ENCODE measurements around the gene RALGDS. TPM values are rescaled to one million over a fixed set of nuclear protein-coding genes. Genes with fewer than 3 reads are reported as not detected.

RALGDS gene
- total RNA-seq, 5 donors from 2014 or later (not counting 1 experiment from before 2014, with no cell fraction given), result 81.0 to 161 (median 137) TPM

DNA sequence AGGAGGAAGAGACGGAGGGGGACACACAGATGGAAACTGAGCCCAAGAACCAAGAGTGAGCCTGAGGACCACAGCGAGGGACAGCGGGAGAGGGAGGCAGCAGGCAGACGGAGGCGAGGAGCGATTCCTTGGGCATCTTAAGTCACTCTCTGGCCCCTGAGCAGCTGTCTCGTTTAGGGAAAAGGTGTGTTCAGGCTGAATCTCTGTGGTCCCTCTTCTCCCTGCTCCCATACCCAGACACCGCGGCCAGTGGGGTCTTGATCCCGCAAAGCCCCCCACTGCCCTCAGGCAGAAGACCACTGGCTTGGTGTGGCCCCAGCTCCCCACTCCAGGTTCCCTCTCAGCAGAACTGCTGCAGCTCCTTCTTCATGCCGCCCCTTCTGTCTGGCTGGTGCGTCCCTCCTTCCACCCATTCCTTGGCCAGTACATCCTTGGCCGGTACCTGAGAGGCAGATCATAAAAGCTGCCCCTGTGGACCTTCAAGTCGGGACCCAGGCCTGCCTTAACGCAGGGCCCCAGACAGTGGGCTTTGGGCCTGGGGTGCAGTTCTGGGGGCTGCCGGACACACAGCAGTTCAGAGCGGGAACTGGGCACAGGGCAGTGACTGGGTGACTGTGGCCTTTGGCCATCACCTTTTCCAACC lies 5.8 kb upstream of the RALGDS start:
- Mint-ChIP-seq H3K27ac (peak overlapping the region; percentile 86 to 88), H3K9me3 (no peaks in the 10 kb centered on the region), H3K36me3 (peaks cover 10% of the 10 kb centered on the region), H3K4me1 (peaks cover 62 to 91% (median 73%) of the 10 kb centered on the region in 3 donors), H3K4me3 (peak overlapping the region; percentile 53 to 83 (median 77)), H3K27me3 (no peaks in the 10 kb centered on the region)
- peaks cover 0 to 16% of the 10 kb centered on the region in 2 donors for H3K36me3 ChIP-seq (ENCODE audit: control insufficient read depth in 2 of 2, extremely low read depth in 1 of 2, insufficient read depth in 1 of 2, low read length in 1 of 2)
- WGBS (ENCODE audit: insufficient coverage), result 87% methylated on average over 12 of the region's 17 CpGs
- H3K4me1 ChIP-seq (ENCODE audit: control insufficient read depth in 1 of 2, extremely low read depth in 1 of 2, insufficient read depth in 2 of 2, low read length in 2 of 2), result peaks cover 11 to 96% of the 10 kb centered on the region in 2 experiments
- no peaks in the 10 kb centered on the region for H3K27me3 ChIP-seq (replicated peaks in 1 of 2; ENCODE audit: control insufficient read depth in 2 of 2, extremely low read depth in 1 of 2, insufficient read depth in 2 of 2, low read length in 1 of 2)
- ATAC-seq (replicated peaks in 1 of 4) (no peak), DNase-seq (no peak)
- ChIA-PET POLR2A (no interaction called here), CTCF (interaction anchor here in 1 of 2 donors (4.4 kb wide), 1 partner anchor 17 kb away, joined by 21 read pairs; no protein-coding TSS in a partner anchor)
- H3K4me3 ChIP-seq (ENCODE audit: control insufficient read depth in 1 of 2, extremely low read depth in 1 of 2, low read length in 1 of 2), result no peak overlapping the region
- H3K9me3 ChIP-seq, result no peaks in the 10 kb centered on the region
- H3K27ac ChIP-seq (ENCODE audit: low read length), result peak overlapping the region; percentile 100

DNA sequence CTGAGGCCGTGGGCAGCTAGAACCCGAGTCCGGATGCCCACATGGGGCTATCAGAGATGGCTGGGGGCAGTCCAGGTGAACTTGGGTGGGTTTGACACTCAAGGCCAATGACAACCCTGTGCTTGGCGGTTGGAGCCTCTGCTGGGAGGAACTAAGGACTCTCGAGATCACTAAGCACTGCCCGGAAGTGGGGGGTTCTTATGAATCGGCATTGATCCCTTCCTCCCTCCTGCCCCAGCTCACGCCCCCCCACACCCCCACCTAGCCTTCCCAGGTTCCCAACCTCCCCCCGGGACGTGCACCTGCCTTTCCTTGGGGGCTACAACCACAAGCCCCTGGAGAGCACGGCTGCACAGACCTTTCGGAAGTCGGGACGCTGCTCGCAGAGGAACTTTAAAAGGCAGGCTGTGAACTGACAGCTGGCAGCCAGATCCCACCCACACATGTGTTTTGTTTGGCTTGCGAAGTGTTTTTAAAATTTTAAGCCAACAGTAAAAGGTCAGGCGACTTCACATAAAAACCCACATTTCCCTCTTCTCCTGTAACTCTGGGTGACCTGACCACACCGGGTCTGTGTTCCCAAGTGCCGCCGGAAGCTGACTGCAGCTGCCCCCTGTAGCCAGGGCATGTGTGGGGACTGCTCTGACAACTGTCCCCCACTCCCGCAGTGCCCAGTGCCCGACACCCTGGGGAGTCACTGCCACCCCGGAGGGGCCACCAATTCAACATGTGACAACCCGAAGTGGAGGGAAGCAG lies 5.1 kb upstream of the RALGDS start:
- Histone ChIP-seq H3K36me3 (ENCODE audit: control insufficient read depth in 2 of 2, extremely low read depth in 1 of 2, insufficient read depth in 1 of 2, low read length in 1 of 2) (peaks cover 0 to 14% of the 10 kb centered on the region in 2 donors), H3K27me3 (replicated peaks in 1 of 2; ENCODE audit: control insufficient read depth in 2 of 2, extremely low read depth in 1 of 2, insufficient read depth in 2 of 2, low read length in 1 of 2) (no peaks in the 10 kb centered on the region), H3K9me3 (no peaks in the 10 kb centered on the region), H3K4me1 (ENCODE audit: control insufficient read depth in 1 of 2, extremely low read depth in 1 of 2, insufficient read depth in 2 of 2, low read length in 2 of 2) (peaks cover 9 to 95% of the 10 kb centered on the region in 2 experiments), H3K27ac (ENCODE audit: low read length) (peak overlapping the region; percentile 100), H3K4me3 (ENCODE audit: control insufficient read depth in 1 of 2, extremely low read depth in 1 of 2, low read length in 1 of 2) (no peak overlapping the region)
- Mint-ChIP-seq H3K4me3 (peak overlapping the region; percentile 53 to 83 (median 77)), H3K27me3 (no peaks in the 10 kb centered on the region), H3K9me3 (no peaks in the 10 kb centered on the region), H3K36me3 (peaks cover 10% of the 10 kb centered on the region), H3K4me1 (peaks cover 60 to 90% (median 72%) of the 10 kb centered on the region in 3 donors), H3K27ac (peak overlapping the region; percentile 86 to 88)
- WGBS (ENCODE audit: insufficient coverage), result 23% methylated on average over 13 of the region's 24 CpGs
- POLR2A ChIA-PET, result no interaction called here
- CTCF ChIA-PET, result interaction anchor here in 1 of 2 donors (0.5 to 4.4 kb wide), 2 partner anchors 18 to 186 kb away, joined by 3 to 21 read pairs; no protein-coding TSS in a partner anchor
- ATAC-seq (replicated peaks in 1 of 4), result no peak
- DNase-seq, result peak in 3 of 35 experiments; percentile 23 to 40 (median 39)

DNA sequence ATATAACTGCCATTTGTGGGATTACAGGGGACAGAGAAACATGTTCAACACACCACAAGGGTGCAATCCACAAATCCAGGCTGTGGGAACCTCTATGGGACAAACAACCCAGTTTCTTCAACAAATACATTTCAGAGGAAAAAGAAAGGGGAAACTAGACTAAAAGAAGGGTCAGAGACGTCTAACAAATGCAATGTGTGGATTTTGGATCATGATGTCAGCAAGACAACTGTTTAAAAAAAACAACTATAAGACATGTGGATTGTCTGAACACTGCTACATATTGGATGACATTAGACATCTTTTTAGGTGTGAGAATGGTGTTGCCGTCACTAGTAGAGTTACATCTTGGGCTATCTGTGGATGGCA lies 3.9 kb upstream of the RALGDS start:
- H3K36me3 Mint-ChIP-seq, result peaks cover 10% of the 10 kb centered on the region
- DNase-seq (no peak), ATAC-seq (replicated peaks in 1 of 4) (no peak)
- H3K4me1 ChIP-seq (ENCODE audit: control insufficient read depth in 1 of 2, extremely low read depth in 1 of 2, insufficient read depth in 2 of 2, low read length in 2 of 2), result peaks cover 7 to 91% of the 10 kb centered on the region in 2 experiments
- H3K27ac ChIP-seq (ENCODE audit: low read length), result peak overlapping the region; percentile 14
- H3K27ac Mint-ChIP-seq, result peak overlapping the region; percentile 64 to 77
- H3K9me3 ChIP-seq, result no peaks in the 10 kb centered on the region
- H3K36me3 ChIP-seq (ENCODE audit: control insufficient read depth in 2 of 2, extremely low read depth in 1 of 2, insufficient read depth in 1 of 2, low read length in 1 of 2), result peaks cover 0 to 14% of the 10 kb centered on the region in 2 donors
- H3K9me3 Mint-ChIP-seq, result no peaks in the 10 kb centered on the region
- peak overlapping the region in 2 of 3 donors; percentile 9 to 35 for H3K4me3 Mint-ChIP-seq
- H3K4me1 Mint-ChIP-seq, result peaks cover 53 to 88% (median 71%) of the 10 kb centered on the region in 3 donors
- WGBS (ENCODE audit: insufficient coverage), result 83% methylated on average over 1 of the region's 2 CpGs
- no peaks in the 10 kb centered on the region for H3K27me3 ChIP-seq (replicated peaks in 1 of 2; ENCODE audit: control insufficient read depth in 2 of 2, extremely low read depth in 1 of 2, insufficient read depth in 2 of 2, low read length in 1 of 2)
- POLR2A ChIA-PET, result no interaction called here
- CTCF ChIA-PET, result no interaction called here
- H3K27me3 Mint-ChIP-seq, result no peaks in the 10 kb centered on the region
- H3K4me3 ChIP-seq (ENCODE audit: control insufficient read depth in 1 of 2, extremely low read depth in 1 of 2, low read length in 1 of 2), result no peak overlapping the region

DNA sequence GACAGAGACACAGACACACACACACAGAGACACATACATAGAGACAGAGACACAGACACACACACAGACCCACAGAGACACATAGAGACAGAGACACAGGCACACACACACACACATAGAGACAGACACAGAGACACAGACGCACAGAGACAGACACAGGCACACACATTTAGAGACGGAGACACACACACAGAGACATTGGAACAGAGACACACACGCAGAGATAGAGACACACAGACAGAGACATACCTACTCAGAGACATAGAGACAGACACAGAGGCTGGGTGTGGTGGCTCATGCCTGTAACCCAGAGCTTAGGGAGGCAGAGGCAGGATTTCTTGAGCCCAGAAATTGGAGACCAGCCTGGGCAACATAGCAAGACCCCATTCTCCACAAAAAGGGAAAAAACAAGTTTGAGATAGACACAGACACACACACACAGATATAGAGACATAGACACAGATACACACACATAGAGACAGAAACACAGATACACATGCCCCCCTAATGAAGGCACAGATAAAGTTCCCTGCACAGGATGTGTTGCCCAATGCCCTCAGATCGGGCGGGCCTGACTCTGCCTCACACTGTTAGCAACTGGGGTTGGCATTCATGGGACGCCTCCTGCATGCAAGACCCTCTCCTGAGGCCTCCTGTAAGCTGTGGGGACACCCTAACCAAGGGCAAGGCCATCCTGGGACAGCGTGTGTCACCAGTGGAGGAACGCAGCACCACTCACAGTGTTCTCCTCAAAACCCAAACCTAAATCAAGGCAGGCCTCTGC lies 3.3 kb upstream of the RALGDS start:
- no peaks in the 10 kb centered on the region for H3K9me3 ChIP-seq
- H3K27ac ChIP-seq (ENCODE audit: low read length), result peak overlapping the region; percentile 24
- POLR2A ChIA-PET, result no interaction called here
- CTCF ChIA-PET, result no interaction called here
- no peak for DNase-seq
- H3K36me3 ChIP-seq (ENCODE audit: control insufficient read depth in 2 of 2, extremely low read depth in 1 of 2, insufficient read depth in 1 of 2, low read length in 1 of 2), result peaks cover 0 to 14% of the 10 kb centered on the region in 2 donors
- Mint-ChIP-seq H3K9me3 (no peaks in the 10 kb centered on the region), H3K4me3 (peak overlapping the region in 2 of 3 donors; percentile 1 to 35), H3K27ac (peak overlapping the region; percentile 64 to 77), H3K4me1 (peaks cover 47 to 86% (median 70%) of the 10 kb centered on the region in 3 donors), H3K27me3 (no peaks in the 10 kb centered on the region), H3K36me3 (peaks cover 10% of the 10 kb centered on the region)
- H3K4me1 ChIP-seq (ENCODE audit: control insufficient read depth in 1 of 2, extremely low read depth in 1 of 2, insufficient read depth in 2 of 2, low read length in 2 of 2), result peaks cover 7 to 91% of the 10 kb centered on the region in 2 experiments
- no peak for ATAC-seq (replicated peaks in 1 of 4)
- H3K4me3 ChIP-seq (ENCODE audit: control insufficient read depth in 1 of 2, extremely low read depth in 1 of 2, low read length in 1 of 2), result no peak overlapping the region
- 74% methylated on average over 5 of the region's 8 CpGs for WGBS (ENCODE audit: insufficient coverage)
- no peaks in the 10 kb centered on the region for H3K27me3 ChIP-seq (replicated peaks in 1 of 2; ENCODE audit: control insufficient read depth in 2 of 2, extremely low read depth in 1 of 2, insufficient read depth in 2 of 2, low read length in 1 of 2)

DNA sequence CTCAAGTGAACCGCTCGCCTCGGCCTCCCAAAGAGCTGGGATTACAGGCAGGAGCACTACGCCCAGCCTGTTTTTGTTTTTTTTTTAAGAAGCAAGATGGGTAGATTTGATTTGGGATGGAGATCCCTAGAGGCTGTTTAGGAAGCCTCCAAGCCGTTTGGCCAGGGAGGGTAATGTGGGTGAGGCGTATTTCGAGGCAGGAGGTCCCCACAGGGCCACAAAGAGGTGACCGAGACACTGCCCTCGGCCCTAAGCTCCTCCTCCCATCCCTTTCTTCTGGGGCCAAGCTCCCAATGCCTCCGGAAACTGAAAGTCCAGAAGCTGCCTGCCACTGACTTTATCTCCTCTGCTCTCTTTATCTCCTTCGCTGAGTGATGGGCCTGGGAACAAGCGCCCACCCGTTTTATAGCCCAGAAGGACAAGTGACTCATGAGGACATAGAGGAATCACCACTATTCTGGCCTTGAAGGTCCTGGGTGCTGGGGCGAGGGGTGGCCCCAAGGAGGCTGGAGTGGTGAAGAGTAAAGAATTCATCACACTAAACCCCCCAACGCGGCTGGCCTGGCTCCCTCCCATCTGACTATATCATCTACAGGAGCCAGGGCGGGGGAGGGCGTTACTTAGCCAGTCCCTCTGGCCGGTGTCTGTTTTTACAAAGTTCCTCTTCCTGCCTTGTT lies 2.0 kb upstream of the RALGDS start:
- peaks cover 0 to 14% of the 10 kb centered on the region in 2 donors for H3K36me3 ChIP-seq (ENCODE audit: control insufficient read depth in 2 of 2, extremely low read depth in 1 of 2, insufficient read depth in 1 of 2, low read length in 1 of 2)
- no peak for DNase-seq
- 79% methylated on average over 11 of the region's 19 CpGs for WGBS (ENCODE audit: insufficient coverage)
- H3K36me3 Mint-ChIP-seq, result peaks cover 10% of the 10 kb centered on the region
- H3K9me3 ChIP-seq, result no peaks in the 10 kb centered on the region
- H3K4me3 Mint-ChIP-seq, result peak overlapping the region in 1 of 3 donors; percentile 77
- ChIA-PET CTCF (interaction anchor here in 1 of 2 donors (0.7 to 1.1 kb wide), 2 partner anchors 21 to 24 kb away, joined by 3 to 4 read pairs; no protein-coding TSS in a partner anchor), POLR2A (interaction anchor here in 1 of 2 donors (1.1 to 2.0 kb wide), 2 partner anchors 10 to 21 kb away, joined by 4 to 7 read pairs; no protein-coding TSS in a partner anchor)
- H3K27me3 Mint-ChIP-seq, result no peaks in the 10 kb centered on the region
- H3K27ac Mint-ChIP-seq, result peak overlapping the region; percentile 93 to 95
- peak overlapping the region; percentile 38 for H3K27ac ChIP-seq (ENCODE audit: low read length)
- H3K4me1 Mint-ChIP-seq, result peaks cover 50 to 90% (median 73%) of the 10 kb centered on the region in 3 donors
- no peaks in the 10 kb centered on the region for H3K9me3 Mint-ChIP-seq
- no peak overlapping the region for H3K4me3 ChIP-seq (ENCODE audit: control insufficient read depth in 1 of 2, extremely low read depth in 1 of 2, low read length in 1 of 2)
- peaks cover 4 to 91% of the 10 kb centered on the region in 2 experiments for H3K4me1 ChIP-seq (ENCODE audit: control insufficient read depth in 1 of 2, extremely low read depth in 1 of 2, insufficient read depth in 2 of 2, low read length in 2 of 2)
- no peak for ATAC-seq (replicated peaks in 1 of 4)
- H3K27me3 ChIP-seq (replicated peaks in 1 of 2; ENCODE audit: control insufficient read depth in 2 of 2, extremely low read depth in 1 of 2, insufficient read depth in 2 of 2, low read length in 1 of 2), result no peaks in the 10 kb centered on the region
